K562 (cell line): ENCODE results near the gene WFIKKN1. TPM values are rescaled to one million over a fixed set of nuclear protein-coding genes. Genes with fewer than 3 reads are reported as not detected.

Source experiments
- CBFB ChIP-seq: sonication (generic); formaldehyde crosslinking; IDR thresholded peaks from 2 replicates; pipeline ENCODE4 v1.4.0; 2020; ENCODE audit warnings: mild to moderate bottlenecking, missing genetic modification reagents
- ELF4 ChIP-seq: fragments of 450-650 bp; formaldehyde crosslinking; IDR thresholded peaks from 2 replicates; pipeline ENCODE4 v1.4.0; 2022; ENCODE audit warnings: missing genetic modification characterization
- ETV6 ChIP-seq, 3 experiments: fragments of 150-350 bp in 1 of 3; sonication (generic) in 1 of 3; formaldehyde crosslinking in 1 of 3; IDR thresholded peaks; 2 replicates each; pipeline versions ENCODE4 v1.6.1 to v1.8.0; 2014 to 2022; ENCODE audit warnings: borderline replicate concordance in 2 of 3, low read depth in 2 of 3, antibody characterized with exemption in 1 of 3, low read length in 1 of 3, mild to moderate bottlenecking in 1 of 3, missing genetic modification reagents in 1 of 3
- GTF2A2 ChIP-seq: IDR thresholded peaks from 2 replicates; pipeline ENCODE4 v1.6.1; 2016; ENCODE audit warnings: mild to moderate bottlenecking, missing genetic modification characterization, missing compliant biosample characterization
- KLF16 ChIP-seq: IDR thresholded peaks from 2 replicates; pipeline ENCODE4 v1.6.1; 2016; ENCODE audit warnings: antibody characterized with exemption
- LEF1 ChIP-seq: fragments of 450-650 bp; IDR thresholded peaks from 2 replicates; pipeline ENCODE4 v1.6.1; 2016; ENCODE audit warnings: mild to moderate bottlenecking
- MYNN ChIP-seq, 2 experiments: sonication (generic); formaldehyde crosslinking in 1 of 2; IDR thresholded peaks; 2 replicates each; pipeline versions ENCODE4 v1.5.0 to v1.6.1; 2016 to 2020; ENCODE audit warnings: antibody characterized with exemption in 1 of 2, missing genetic modification reagents in 1 of 2
- NCOA1 ChIP-seq: fragments of 450-650 bp; IDR thresholded peaks from 2 replicates; pipeline ENCODE4 v1.6.1; 2016; ENCODE audit warnings: low read depth
- SAFB ChIP-seq: fragments of 200-400 bp; formaldehyde crosslinking; IDR thresholded peaks from 2 replicates; pipeline ENCODE4 v1.6.1; 2017; ENCODE audit warnings: low read depth, low read length, borderline replicate concordance
- SAFB2 ChIP-seq: fragments of 200-400 bp; formaldehyde crosslinking; IDR thresholded peaks from 2 replicates; pipeline ENCODE4 v1.6.1; 2018; ENCODE audit warnings: borderline replicate concordance, low read length, low read depth, moderate library complexity; ENCODE audit not compliant: severe bottlenecking
- STAT6 ChIP-seq: sonication (generic); formaldehyde crosslinking; IDR thresholded peaks from 2 replicates; pipeline ENCODE4 v1.8.1; 2023; ENCODE audit warnings: mild to moderate bottlenecking, missing genetic modification reagents
- TAL1 ChIP-seq: fragments of 450-650 bp; IDR thresholded peaks from 2 replicates; pipeline ENCODE4 v1.6.1; 2016; ENCODE audit warnings: mild to moderate bottlenecking
- XRCC5 ChIP-seq: fragments of 200-400 bp; formaldehyde crosslinking; IDR thresholded peaks from 2 replicates; pipeline ENCODE4 v1.6.1; 2017; ENCODE audit warnings: low read depth, mild to moderate bottlenecking, low read length
- ZNF561 ChIP-seq: fragments of 450-650 bp; formaldehyde crosslinking; conservative IDR thresholded peaks from 2 replicates; pipeline ENCODE4 v1.4.0; 2020; ENCODE audit warnings: mild to moderate bottlenecking, moderate library complexity
- ZNF75A ChIP-seq: fragments of 450-650 bp; formaldehyde crosslinking; IDR thresholded peaks from 2 replicates; pipeline ENCODE4 v1.4.0; 2020; ENCODE audit warnings: mild to moderate bottlenecking
- ZNF766 ChIP-seq: fragments of 200-800 bp; sonication (Bioruptor generic); conservative IDR thresholded peaks from 2 replicates; pipeline ENCODE4 v1.6.1; 2016; ENCODE audit warnings: missing genetic modification characterization, missing compliant biosample characterization
- ZNF778 ChIP-seq: fragments of 450-650 bp; formaldehyde crosslinking; IDR thresholded peaks from 2 replicates; pipeline ENCODE4 v1.4.0; 2020; ENCODE audit warnings: mild to moderate bottlenecking, moderate library complexity
- polyA plus RNA-seq, 8 experiments: library from polyadenylated mRNA; depleted of rRNA in 4 of 8; stranded (reverse) in 5 of 8; unstranded in 3 of 8; fragments of >200 nt; fragmentation: Nextera tagmentation in 2 of 8; fragmentation: Illumina TruSeq in 1 of 8; extraction: Ambion mirVana in 2 of 8; extraction: Trizol in 1 of 8; gene quantifications; 2 replicates each; pipeline versions ENCODE4 v1.2.1 to v1.2.3, GENCODE V29; 2011 to 2014; ENCODE audit warnings: inconsistent platforms in 1 of 8, missing spikeins in 1 of 8
- total RNA-seq, 7 experiments: library from RNA; depleted of rRNA in 6 of 7; stranded (reverse); fragments of >200 nt in 6 of 7; fragmentation: Illumina TruSeq in 2 of 7; extraction: Trizol in 2 of 7; gene quantifications; 2 replicates each; pipeline versions ENCODE4 v1.2.1 to v1.2.3, GENCODE V29; 2011 to 2021; ENCODE audit warnings: low replicate concordance in 1 of 7
- TF ChIP-seq, protein P1 (sequence below): fragments of 250-450 bp; sonication (Bioruptor Pico); IDR thresholded peaks from 2 replicates; pipeline ENCODE4 v1.8.0; 2022; ENCODE audit warnings: inconsistent platforms, mild to moderate bottlenecking, moderate library complexity, borderline replicate concordance
- TF ChIP-seq, protein P2 (sequence below): fragments of 450-650 bp; IDR thresholded peaks from 2 replicates; pipeline ENCODE4 v1.7.0; 2016; ENCODE audit warnings: borderline replicate concordance
- TF ChIP-seq, protein P3 (sequence below): fragments of 150-350 bp; conservative IDR thresholded peaks from 2 replicates; pipeline ENCODE4 v1.6.1; 2014; ENCODE audit warnings: low read length

WFIKKN1 gene
- total and polyA plus RNA-seq, 9 of the 15 experiments (the other 6 are each of a cell fraction or from before 2014, with no cell fraction given), result 0.14 to 1.1 (median 0.50) TPM; not detected in 4

- TF ChIP-seq, protein P1, sequence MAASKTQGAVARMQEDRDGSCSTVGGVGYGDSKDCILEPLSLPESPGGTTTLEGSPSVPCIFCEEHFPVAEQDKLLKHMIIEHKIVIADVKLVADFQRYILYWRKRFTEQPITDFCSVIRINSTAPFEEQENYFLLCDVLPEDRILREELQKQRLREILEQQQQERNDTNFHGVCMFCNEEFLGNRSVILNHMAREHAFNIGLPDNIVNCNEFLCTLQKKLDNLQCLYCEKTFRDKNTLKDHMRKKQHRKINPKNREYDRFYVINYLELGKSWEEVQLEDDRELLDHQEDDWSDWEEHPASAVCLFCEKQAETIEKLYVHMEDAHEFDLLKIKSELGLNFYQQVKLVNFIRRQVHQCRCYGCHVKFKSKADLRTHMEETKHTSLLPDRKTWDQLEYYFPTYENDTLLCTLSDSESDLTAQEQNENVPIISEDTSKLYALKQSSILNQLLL (CRISPR knock-in tag), result no peak
- TF ChIP-seq STAT6 (CRISPR knock-in tag) (no peak), ELF4 (CRISPR knock-in tag) (no peak), ZNF75A (CRISPR knock-in tag) (no peak), ETV6 (IDR thresholded peaks at IDR 0.05; ENCODE audit: borderline replicate concordance in 1 of 2, low read depth in 2 of 2, low read length in 1 of 2) (no peak), ETV6 (CRISPR knock-in tag; IDR thresholded peaks at IDR 0.05; ENCODE audit: borderline replicate concordance) (no peak), SAFB2 (no peak), SAFB (peak; percentile 94), TAL1 (no peak), XRCC5 (no peak), MYNN (IDR thresholded peaks at IDR 0.05) (no peak), MYNN (CRISPR knock-in tag; IDR thresholded peaks at IDR 0.05) (no peak), ZNF778 (CRISPR knock-in tag) (no peak), LEF1 (no peak), ZNF561 (no peak), ZNF766 (no peak), GTF2A2 (tag) (no peak), NCOA1 (no peak), CBFB (CRISPR knock-in tag) (no peak), KLF16 (no peak)
- TF ChIP-seq, protein P2, sequence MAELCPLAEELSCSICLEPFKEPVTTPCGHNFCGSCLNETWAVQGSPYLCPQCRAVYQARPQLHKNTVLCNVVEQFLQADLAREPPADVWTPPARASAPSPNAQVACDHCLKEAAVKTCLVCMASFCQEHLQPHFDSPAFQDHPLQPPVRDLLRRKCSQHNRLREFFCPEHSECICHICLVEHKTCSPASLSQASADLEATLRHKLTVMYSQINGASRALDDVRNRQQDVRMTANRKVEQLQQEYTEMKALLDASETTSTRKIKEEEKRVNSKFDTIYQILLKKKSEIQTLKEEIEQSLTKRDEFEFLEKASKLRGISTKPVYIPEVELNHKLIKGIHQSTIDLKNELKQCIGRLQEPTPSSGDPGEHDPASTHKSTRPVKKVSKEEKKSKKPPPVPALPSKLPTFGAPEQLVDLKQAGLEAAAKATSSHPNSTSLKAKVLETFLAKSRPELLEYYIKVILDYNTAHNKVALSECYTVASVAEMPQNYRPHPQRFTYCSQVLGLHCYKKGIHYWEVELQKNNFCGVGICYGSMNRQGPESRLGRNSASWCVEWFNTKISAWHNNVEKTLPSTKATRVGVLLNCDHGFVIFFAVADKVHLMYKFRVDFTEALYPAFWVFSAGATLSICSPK, result no peak
- TF ChIP-seq, protein P3, sequence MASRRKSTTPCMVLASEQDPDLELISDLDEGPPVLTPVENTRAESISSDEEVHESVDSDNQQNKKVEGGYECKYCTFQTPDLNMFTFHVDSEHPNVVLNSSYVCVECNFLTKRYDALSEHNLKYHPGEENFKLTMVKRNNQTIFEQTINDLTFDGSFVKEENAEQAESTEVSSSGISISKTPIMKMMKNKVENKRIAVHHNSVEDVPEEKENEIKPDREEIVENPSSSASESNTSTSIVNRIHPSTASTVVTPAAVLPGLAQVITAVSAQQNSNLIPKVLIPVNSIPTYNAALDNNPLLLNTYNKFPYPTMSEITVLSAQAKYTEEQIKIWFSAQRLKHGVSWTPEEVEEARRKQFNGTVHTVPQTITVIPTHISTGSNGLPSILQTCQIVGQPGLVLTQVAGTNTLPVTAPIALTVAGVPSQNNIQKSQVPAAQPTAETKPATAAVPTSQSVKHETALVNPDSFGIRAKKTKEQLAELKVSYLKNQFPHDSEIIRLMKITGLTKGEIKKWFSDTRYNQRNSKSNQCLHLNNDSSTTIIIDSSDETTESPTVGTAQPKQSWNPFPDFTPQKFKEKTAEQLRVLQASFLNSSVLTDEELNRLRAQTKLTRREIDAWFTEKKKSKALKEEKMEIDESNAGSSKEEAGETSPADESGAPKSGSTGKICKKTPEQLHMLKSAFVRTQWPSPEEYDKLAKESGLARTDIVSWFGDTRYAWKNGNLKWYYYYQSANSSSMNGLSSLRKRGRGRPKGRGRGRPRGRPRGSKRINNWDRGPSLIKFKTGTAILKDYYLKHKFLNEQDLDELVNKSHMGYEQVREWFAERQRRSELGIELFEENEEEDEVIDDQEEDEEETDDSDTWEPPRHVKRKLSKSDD, result no peak
Observed at GRCh38 chr16:679814-680624, 49.2 kb downstream of the WFIKKN1 start, which contains the start of gene STUB1 (continued).
